Natural killer cell treated with Interleukin-12 subunit alpha and Interleukin-12 subunit beta and Interleukin-15 and Interleukin-18, amount 100 ng/mL, for 72 hours (primary cell): ENCODE measurements around the gene CCN2. TPM values are rescaled to one million over a fixed set of nuclear protein-coding genes. Genes with fewer than 3 reads are reported as not detected.

Experiments used
- ATAC-seq, 2 donors: fragments of 150-1000 bp; cut with Tn5 transposase in 1 of 2; sonication (Bioruptor Pico), chemical (Tn5 transposase) in 1 of 2; 2 replicates each; pipeline ENCODE4 v1.10.0; 2021
- DNase-seq: peaks from one replicate; pipeline ENCODE4 v3.0.0; 2022; ENCODE audit warnings: low spot score
- H3K27ac Mint-ChIP-seq, 2 donors: 1 replicate in 1 of 2; 2 replicates in 1 of 2; pipeline ENCODE4 v1.8.0; 2022; ENCODE audit warnings: mixed read lengths in 2 of 2, mild to moderate bottlenecking in 1 of 2, moderate library complexity in 1 of 2
- H3K27me3 Mint-ChIP-seq, 2 donors: 1 replicate in 1 of 2; 2 replicates in 1 of 2; pipeline ENCODE4 v1.8.0; 2022; ENCODE audit warnings: mixed read lengths in 2 of 2
- H3K36me3 Mint-ChIP-seq: one replicate; pipeline ENCODE4 v1.8.0; 2022; ENCODE audit warnings: mixed read lengths
- H3K4me1 Mint-ChIP-seq, 2 donors: 1 replicate in 1 of 2; 2 replicates in 1 of 2; pipeline ENCODE4 v1.8.0; 2022; ENCODE audit warnings: low read depth in 2 of 2, mixed read lengths in 2 of 2, mild to moderate bottlenecking in 1 of 2
- H3K4me3 Mint-ChIP-seq: one replicate; pipeline ENCODE4 v1.8.0; 2022; ENCODE audit warnings: mixed read lengths
- H3K9me3 Mint-ChIP-seq: 2 replicates; pipeline ENCODE4 v1.8.0; 2022; ENCODE audit warnings: mixed read lengths
- total RNA-seq, 2 donors: library from RNA; stranded (reverse); gene quantifications; one replicate each; pipeline ENCODE4 v1.2.3, GENCODE V29; 2022

The CCN2 gene
- total RNA-seq, 2 donors from 2014 or later: not detected

GRCh38 chr6:131898718-131899117, 52.5 kb downstream of the CCN2 start:
- H3K4me1 Mint-ChIP-seq: no peaks in the 10 kb centered on the region
- no peak overlapping the region for H3K4me3 Mint-ChIP-seq

More at GRCh38 chr6:131898718-131899117, 52.5 kb downstream of the CCN2 start:
- DNase-seq (no peak), ATAC-seq (no peak)
- peaks cover 36 to 42% of the 10 kb centered on the region in 2 donors for H3K27me3 Mint-ChIP-seq
- H3K27ac Mint-ChIP-seq: no peak overlapping the region
- H3K9me3 Mint-ChIP-seq: no peaks in the 10 kb centered on the region
- peaks cover 7% of the 10 kb centered on the region for H3K36me3 Mint-ChIP-seq

Other genes with a start within 250 kb of the CCN2 start
- under 1 TPM in 1 of 2 donors, not detected in 1; 0.21 TPM for gene OR2A4, start 250.0 kb downstream of the CCN2 start, total RNA-seq
- not detected for gene CTAGE9, start 240.4 kb downstream of the CCN2 start, total RNA-seq
- gene ENPP1, start 143.4 kb downstream of the CCN2 start, total RNA-seq: 1 to 10 TPM; 1.0 to 9.5 TPM